ENCODE data around the gene RFK. TPM values are rescaled to one million over a fixed set of nuclear protein-coding genes. Genes with fewer than 3 reads are reported as not detected.

Gene RFK
- total and polyA plus RNA-seq, 4 donors = 13.2 to 23.0 (median 16.9) TPM

DNA sequence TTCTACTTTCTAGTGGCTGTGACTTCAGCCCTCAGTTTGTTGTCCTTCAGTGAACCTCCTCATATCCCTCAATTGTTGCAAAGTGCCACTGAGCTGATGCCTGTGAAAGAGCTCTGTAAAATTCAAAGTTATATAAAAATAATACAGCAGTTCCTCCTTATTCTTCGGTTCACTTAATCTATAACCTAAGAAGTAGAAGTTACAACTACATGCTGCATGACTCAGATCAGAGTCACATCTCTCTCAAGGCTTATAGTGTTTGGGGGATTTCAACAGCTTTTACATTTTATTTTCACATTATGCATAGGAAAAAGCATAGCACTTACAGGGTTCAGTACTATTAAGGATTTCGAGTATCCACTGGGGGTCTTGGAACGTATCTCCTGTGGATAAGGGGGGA lies 39.6 kb upstream of the RFK start:
- no peaks in the 10 kb centered on the region for H3K4me1 ChIP-seq (ENCODE audit: control insufficient read depth in 4 of 4, insufficient read depth in 4 of 4, low read length in 3 of 4)
- H3K27me3 ChIP-seq (ENCODE audit: control insufficient read depth in 4 of 4, insufficient read depth in 4 of 4, low read length in 3 of 4) = no peaks in the 10 kb centered on the region
- H3K9ac ChIP-seq (ENCODE audit: low read depth in 1 of 2, low read length in 2 of 2) = no peak overlapping the region
- no peak for DNase-seq (ENCODE audit: low spot score)
- TF ChIP-seq NR2F2 (IDR thresholded peaks at IDR 0.05) (no peak), FOXA1 (IDR thresholded peaks at IDR 0.05) (no peak), YY1 (IDR thresholded peaks at IDR 0.05) (no peak), SP1 (IDR thresholded peaks at IDR 0.05) (no peak), RXRA (IDR thresholded peaks at IDR 0.05) (no peak), MAX (IDR thresholded peaks at IDR 0.05) (no peak), FOXA2 (IDR thresholded peaks at IDR 0.05) (no peak), HNF4G (IDR thresholded peaks at IDR 0.05) (no peak), EGR1 (IDR thresholded peaks at IDR 0.05; ENCODE audit: low read depth in 2 of 2) (no peak), GABPA (IDR thresholded peaks at IDR 0.05 in 1 of 2, conservative IDR thresholded peaks at IDR 0.05 in 1 of 2) (no peak), ZBTB33 (IDR thresholded peaks at IDR 0.05) (no peak)
- no peaks in the 10 kb centered on the region for H3K36me3 ChIP-seq (ENCODE audit: control insufficient read depth in 4 of 4, insufficient read depth in 3 of 4, low read depth in 1 of 4, low read length in 3 of 4)
- WGBS = 85% methylated on average over 3 of the region's 3 CpGs
- H3K27ac ChIP-seq (ENCODE audit: low read depth in 1 of 2, low read length in 2 of 2) = no peak overlapping the region
- no peak overlapping the region for H3K4me3 ChIP-seq (ENCODE audit: low read depth in 1 of 3, low read length in 3 of 3)
- H3K9me3 ChIP-seq (ENCODE audit: control insufficient read depth in 4 of 4, low read length in 3 of 4) = no peaks in the 10 kb centered on the region

DNA sequence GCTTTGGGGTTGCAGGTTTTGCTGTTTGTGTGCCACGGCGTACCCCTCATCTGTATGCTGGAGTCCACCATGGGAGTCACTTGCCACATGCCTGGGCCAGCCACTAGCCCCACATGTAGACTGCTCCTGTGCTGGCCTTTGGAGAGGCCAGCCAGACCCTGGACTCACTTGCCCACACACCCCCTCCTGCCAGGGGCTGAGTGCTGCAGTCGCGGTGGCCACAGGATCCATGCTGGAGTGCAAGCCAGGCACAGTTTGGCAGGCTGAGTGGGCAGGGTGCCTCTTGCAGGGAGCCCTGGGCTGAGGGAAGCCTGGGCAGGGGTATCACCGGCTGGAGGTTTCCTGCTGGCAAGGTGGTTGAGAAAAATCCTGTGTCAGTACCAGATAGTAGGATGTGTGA lies 39.2 kb upstream of the RFK start:
- TF ChIP-seq SP1 (IDR thresholded peaks at IDR 0.05) (no peak), HNF4G (IDR thresholded peaks at IDR 0.05) (no peak), HNF4A (conservative IDR thresholded peaks at IDR 0.05) (no peak), RAD21 (IDR thresholded peaks at IDR 0.05) (no peak), EGR1 (IDR thresholded peaks at IDR 0.05; ENCODE audit: low read depth in 2 of 2) (no peak), JUND (IDR thresholded peaks at IDR 0.05) (no peak), FOXA1 (IDR thresholded peaks at IDR 0.05) (no peak), NR2F2 (IDR thresholded peaks at IDR 0.05) (no peak), GABPA (IDR thresholded peaks at IDR 0.05 in 1 of 2, conservative IDR thresholded peaks at IDR 0.05 in 1 of 2) (no peak), CTCF (IDR thresholded peaks at IDR 0.05; ENCODE audit: low read depth, low read length, missing input control) (no peak), FOXA2 (IDR thresholded peaks at IDR 0.05) (no peak), RXRA (IDR thresholded peaks at IDR 0.05) (no peak)
- TF ChIP-seq, protein P1, sequence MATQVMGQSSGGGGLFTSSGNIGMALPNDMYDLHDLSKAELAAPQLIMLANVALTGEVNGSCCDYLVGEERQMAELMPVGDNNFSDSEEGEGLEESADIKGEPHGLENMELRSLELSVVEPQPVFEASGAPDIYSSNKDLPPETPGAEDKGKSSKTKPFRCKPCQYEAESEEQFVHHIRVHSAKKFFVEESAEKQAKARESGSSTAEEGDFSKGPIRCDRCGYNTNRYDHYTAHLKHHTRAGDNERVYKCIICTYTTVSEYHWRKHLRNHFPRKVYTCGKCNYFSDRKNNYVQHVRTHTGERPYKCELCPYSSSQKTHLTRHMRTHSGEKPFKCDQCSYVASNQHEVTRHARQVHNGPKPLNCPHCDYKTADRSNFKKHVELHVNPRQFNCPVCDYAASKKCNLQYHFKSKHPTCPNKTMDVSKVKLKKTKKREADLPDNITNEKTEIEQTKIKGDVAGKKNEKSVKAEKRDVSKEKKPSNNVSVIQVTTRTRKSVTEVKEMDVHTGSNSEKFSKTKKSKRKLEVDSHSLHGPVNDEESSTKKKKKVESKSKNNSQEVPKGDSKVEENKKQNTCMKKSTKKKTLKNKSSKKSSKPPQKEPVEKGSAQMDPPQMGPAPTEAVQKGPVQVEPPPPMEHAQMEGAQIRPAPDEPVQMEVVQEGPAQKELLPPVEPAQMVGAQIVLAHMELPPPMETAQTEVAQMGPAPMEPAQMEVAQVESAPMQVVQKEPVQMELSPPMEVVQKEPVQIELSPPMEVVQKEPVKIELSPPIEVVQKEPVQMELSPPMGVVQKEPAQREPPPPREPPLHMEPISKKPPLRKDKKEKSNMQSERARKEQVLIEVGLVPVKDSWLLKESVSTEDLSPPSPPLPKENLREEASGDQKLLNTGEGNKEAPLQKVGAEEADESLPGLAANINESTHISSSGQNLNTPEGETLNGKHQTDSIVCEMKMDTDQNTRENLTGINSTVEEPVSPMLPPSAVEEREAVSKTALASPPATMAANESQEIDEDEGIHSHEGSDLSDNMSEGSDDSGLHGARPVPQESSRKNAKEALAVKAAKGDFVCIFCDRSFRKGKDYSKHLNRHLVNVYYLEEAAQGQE (IDR thresholded peaks at IDR 0.05) = no peak
- TF ChIP-seq, protein P2, sequence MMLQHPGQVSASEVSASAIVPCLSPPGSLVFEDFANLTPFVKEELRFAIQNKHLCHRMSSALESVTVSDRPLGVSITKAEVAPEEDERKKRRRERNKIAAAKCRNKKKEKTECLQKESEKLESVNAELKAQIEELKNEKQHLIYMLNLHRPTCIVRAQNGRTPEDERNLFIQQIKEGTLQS (IDR thresholded peaks at IDR 0.05) = no peak
- no peak overlapping the region for H3K4me3 ChIP-seq (ENCODE audit: low read depth in 1 of 3, low read length in 3 of 3)
- H3K36me3 ChIP-seq (ENCODE audit: control insufficient read depth in 4 of 4, insufficient read depth in 3 of 4, low read depth in 1 of 4, low read length in 3 of 4) = no peaks in the 10 kb centered on the region
- no peaks in the 10 kb centered on the region for H3K9me3 ChIP-seq (ENCODE audit: control insufficient read depth in 4 of 4, low read length in 3 of 4)
- H3K4me1 ChIP-seq (ENCODE audit: control insufficient read depth in 4 of 4, insufficient read depth in 4 of 4, low read length in 3 of 4) = no peaks in the 10 kb centered on the region
- no peaks in the 10 kb centered on the region for H3K27me3 ChIP-seq (ENCODE audit: control insufficient read depth in 4 of 4, insufficient read depth in 4 of 4, low read length in 3 of 4)
- DNase-seq (ENCODE audit: low spot score) = no peak
- H3K9ac ChIP-seq (ENCODE audit: low read depth in 1 of 2, low read length in 2 of 2) = no peak overlapping the region
- H3K27ac ChIP-seq (ENCODE audit: low read depth in 1 of 2, low read length in 2 of 2) = no peak overlapping the region
- WGBS = 95% methylated on average over 5 of the region's 5 CpGs
